Panc1 (cell line): ENCODE measurements around the gene VSTM2L. TPM values are rescaled to one million over a fixed set of nuclear protein-coding genes. Genes with fewer than 3 reads are reported as not detected.

Experiments used
- ATAC-seq: fragments of 200-7000 bp; cut with Tn5 transposase; 2 replicates; pipeline ENCODE4 v1.9.1; 2020; ENCODE audit warnings: mild to moderate bottlenecking, moderate library complexity
- BruUV-seq: library from RNA; stranded (reverse); fragments of 400-500 nt; replicated peaks from 2 replicates; lab custom pipeline; 2021; lab: Mats Ljungman, UMichigan
- CTCF ChIA-PET: fragments of 300-600 bp; sonication (Branson Sonifier 250); formaldehyde crosslinking; loops from one replicate; lab custom pipeline; 2022; ENCODE audit warnings: antibody characterized with exemption; lab: Charles Lee
- POLR2A ChIA-PET: fragments of 300-600 bp; sonication (Branson Sonifier 250); formaldehyde crosslinking; loops from one replicate; lab custom pipeline; 2022; ENCODE audit warnings: antibody characterized with exemption; lab: Charles Lee
- DNase-seq: peaks from one replicate; pipeline ENCODE4 v3.0.0-alpha.2; 2010; ENCODE audit warnings: low read depth, low spot score
- H3K27ac ChIP-seq: 2 replicates; pipeline ENCODE4 v1.5.1; 2011; ENCODE audit warnings: mild to moderate bottlenecking, low read length, inconsistent platforms
- H3K27me3 ChIP-seq: fragments of 200-500 bp; sonication (Bioruptor generic); 2 replicates; pipeline ENCODE4 v1.6.0; 2014; ENCODE audit warnings: low read length, inconsistent platforms; ENCODE audit not compliant: control insufficient read depth, insufficient read depth
- H3K36me3 ChIP-seq: fragments of 200-500 bp; sonication (Bioruptor generic); 2 replicates; pipeline ENCODE4 v1.5.1; 2014; ENCODE audit warnings: inconsistent platforms, mild to moderate bottlenecking, low read length, moderate library complexity; ENCODE audit not compliant: control insufficient read depth, insufficient read depth
- H3K4me1 ChIP-seq: 2 replicates; pipeline ENCODE4 v1.5.1; 2011; ENCODE audit warnings: inconsistent platforms, mild to moderate bottlenecking, low read length, moderate library complexity; ENCODE audit not compliant: control insufficient read depth, insufficient read depth
- H3K4me3 ChIP-seq, 2 experiments: 2 replicates each; pipeline ENCODE4 v1.5.1; 2011 to 2012; ENCODE audit warnings: low read depth in 2 of 2, low read length in 2 of 2, mild to moderate bottlenecking in 2 of 2, inconsistent platforms in 1 of 2, moderate library complexity in 1 of 2
- H3K9me3 ChIP-seq: fragments of 200-500 bp; sonication (Bioruptor generic); 2 replicates; pipeline ENCODE4 v1.5.1; 2014; ENCODE audit warnings: low read depth, mild to moderate bottlenecking, inconsistent platforms, low read length, moderate library complexity; ENCODE audit not compliant: control insufficient read depth, insufficient read depth
- CTCF ChIP-seq: fragments of 450-650 bp; IDR thresholded peaks from 2 replicates; pipeline ENCODE4 v1.5.1; 2017; ENCODE audit warnings: mild to moderate bottlenecking
- POLR2AphosphoS5 ChIP-seq: IDR thresholded peaks from 2 replicates; pipeline ENCODE4 v1.6.1; 2012; ENCODE audit warnings: mild to moderate bottlenecking, low read depth, low read length, moderate library complexity
- REST ChIP-seq, 2 experiments: IDR thresholded peaks; 2 replicates each; pipeline ENCODE4 v1.6.1; 2011 to 2012; ENCODE audit warnings: low read depth in 2 of 2, control low read depth in 1 of 2, low read length in 1 of 2, mild to moderate bottlenecking in 1 of 2, moderate library complexity in 1 of 2; ENCODE audit not compliant: insufficient read depth in 1 of 2
- SIN3A ChIP-seq: IDR thresholded peaks from 2 replicates; pipeline ENCODE4 v1.6.1; 2012; ENCODE audit warnings: low read depth, mild to moderate bottlenecking, low read length, moderate library complexity, borderline replicate concordance; ENCODE audit not compliant: insufficient read depth
- TCF7L2 ChIP-seq: IDR thresholded peaks from 2 replicates; pipeline ENCODE4 v1.6.1; 2011; ENCODE audit warnings: mild to moderate bottlenecking, low read depth, low read length, inconsistent platforms
- in situ Hi-C: cut with HindIII; loops from 2 replicates; pipeline ENCODE4 v1.10.0; 2016; ENCODE audit warnings: low sequenced_read_pairs, low pct_unique_long_range_greater_than_20kb
- intact Hi-C: fragments of 100-400 bp; cut with micrococcal nuclease; formaldehyde crosslinking; loops from one replicate; pipeline ENCODE4 v1.10.0; 2022; ENCODE audit not compliant: unreplicated experiment
- total RNA-seq: library from RNA; stranded (reverse); gene quantifications from one replicate; pipeline ENCODE4 v1.2.1, GENCODE V29; 2021; ENCODE audit not compliant: unreplicated experiment

Gene VSTM2L
- total RNA-seq, 1 experiment from 2014 or later: 16.0 TPM

- Histone ChIP-seq H3K4me1 (no peaks in the 10 kb centered on the region), H3K4me3 (no peak overlapping the region), H3K27me3 (no peaks in the 10 kb centered on the region), H3K36me3 (no peaks in the 10 kb centered on the region), H3K27ac (no peak overlapping the region), H3K9me3 (no peaks in the 10 kb centered on the region)
- DNase-seq (no peak), ATAC-seq (no peak)
- no TSS peak for BruUV-seq
- in situ Hi-C loops (no loop called here), intact Hi-C loops (no loop called here)
- CTCF ChIA-PET: no interaction called here
- TF ChIP-seq REST (IDR thresholded peaks at IDR 0.05; ENCODE audit: insufficient read depth in 1 of 2, low read depth in 2 of 2, low read length in 1 of 2) (no peak), POLR2AphosphoS5 (no peak), TCF7L2 (no peak), CTCF (no peak), SIN3A (no peak)
- POLR2A ChIA-PET: interaction anchor here (0.6 kb wide), 1 partner anchor 49 kb away, joined by 3 read pairs; no protein-coding TSS in a partner anchor
These were observed 23.9 kb upstream of the VSTM2L start for GRCh38 chr20:37878835-37879599.

- intact Hi-C loops (no loop called here), in situ Hi-C loops (no loop called here)
- Histone ChIP-seq H3K27me3 (no peaks in the 10 kb centered on the region), H3K36me3 (no peaks in the 10 kb centered on the region), H3K9me3 (no peaks in the 10 kb centered on the region), H3K4me3 (no peak overlapping the region), H3K27ac (no peak overlapping the region), H3K4me1 (no peaks in the 10 kb centered on the region)
- DNase-seq (no peak), ATAC-seq (no peak)
- TF ChIP-seq POLR2AphosphoS5 (no peak), REST (IDR thresholded peaks at IDR 0.05; ENCODE audit: insufficient read depth in 1 of 2, low read depth in 2 of 2, low read length in 1 of 2) (no peak), TCF7L2 (no peak)
- no TSS peak for BruUV-seq
- POLR2A ChIA-PET: interaction anchor here (0.6 kb wide), 1 partner anchor 50 kb away, joined by 3 read pairs; no protein-coding TSS in a partner anchor
- CTCF ChIA-PET: no interaction called here
These were observed 23.1 kb upstream of the VSTM2L start for GRCh38 chr20:37879843-37880242.
